WI38 (cell line): ENCODE results near the gene KIF18B.

Source experiments
- H3K4me3 ChIP-seq: 2 replicates; pipeline ENCODE4 v1.5.1; 2011; ENCODE audit warnings: low read depth, mild to moderate bottlenecking, control low read depth, low read length
- TF ChIP-seq, protein P1 (sequence below): IDR thresholded peaks from 2 replicates; pipeline ENCODE4 v1.5.1; 2012; ENCODE audit warnings: low read depth, mild to moderate bottlenecking, control low read depth, low read length

The KIF18B gene

DNA sequence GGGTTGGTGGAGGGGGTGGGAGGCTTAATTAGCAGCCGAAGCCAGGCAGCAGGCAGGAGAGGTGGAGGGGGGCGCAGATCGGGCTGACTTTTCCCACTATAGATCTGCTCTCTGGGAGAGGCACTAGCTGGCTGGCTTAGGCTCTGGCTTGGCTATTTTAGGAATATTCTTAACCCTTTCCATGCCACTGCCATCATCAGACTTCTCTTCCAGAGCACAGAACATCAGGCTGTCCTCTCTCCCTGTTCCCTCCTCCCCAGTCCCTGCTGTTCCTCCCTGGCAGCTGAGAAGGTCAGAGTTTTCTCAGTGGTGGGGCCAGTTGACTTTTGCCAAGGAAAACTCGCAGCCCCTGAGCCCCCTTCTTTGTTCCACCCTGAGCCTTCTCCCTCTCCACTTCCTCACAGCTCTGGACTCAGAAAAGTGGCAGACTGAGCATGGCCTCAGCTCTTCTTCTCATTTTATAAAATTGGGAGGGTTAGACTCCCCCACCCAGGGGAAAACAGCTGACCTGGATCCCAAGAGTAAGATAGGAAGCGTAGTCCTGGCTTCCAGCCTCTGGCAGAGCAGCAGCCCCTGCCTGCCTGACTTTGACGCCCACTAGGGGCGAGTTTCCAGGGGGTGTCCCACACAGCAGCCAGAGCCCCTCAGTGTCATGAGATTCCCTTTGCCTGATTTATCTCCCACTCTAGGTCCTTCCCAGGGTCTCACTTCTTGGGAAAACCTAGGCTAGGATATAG is 30.4 kb upstream of the KIF18B start:
- no peak overlapping the region for H3K4me3 ChIP-seq
- TF ChIP-seq, protein P1, sequence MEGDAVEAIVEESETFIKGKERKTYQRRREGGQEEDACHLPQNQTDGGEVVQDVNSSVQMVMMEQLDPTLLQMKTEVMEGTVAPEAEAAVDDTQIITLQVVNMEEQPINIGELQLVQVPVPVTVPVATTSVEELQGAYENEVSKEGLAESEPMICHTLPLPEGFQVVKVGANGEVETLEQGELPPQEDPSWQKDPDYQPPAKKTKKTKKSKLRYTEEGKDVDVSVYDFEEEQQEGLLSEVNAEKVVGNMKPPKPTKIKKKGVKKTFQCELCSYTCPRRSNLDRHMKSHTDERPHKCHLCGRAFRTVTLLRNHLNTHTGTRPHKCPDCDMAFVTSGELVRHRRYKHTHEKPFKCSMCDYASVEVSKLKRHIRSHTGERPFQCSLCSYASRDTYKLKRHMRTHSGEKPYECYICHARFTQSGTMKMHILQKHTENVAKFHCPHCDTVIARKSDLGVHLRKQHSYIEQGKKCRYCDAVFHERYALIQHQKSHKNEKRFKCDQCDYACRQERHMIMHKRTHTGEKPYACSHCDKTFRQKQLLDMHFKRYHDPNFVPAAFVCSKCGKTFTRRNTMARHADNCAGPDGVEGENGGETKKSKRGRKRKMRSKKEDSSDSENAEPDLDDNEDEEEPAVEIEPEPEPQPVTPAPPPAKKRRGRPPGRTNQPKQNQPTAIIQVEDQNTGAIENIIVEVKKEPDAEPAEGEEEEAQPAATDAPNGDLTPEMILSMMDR = no peak

DNA sequence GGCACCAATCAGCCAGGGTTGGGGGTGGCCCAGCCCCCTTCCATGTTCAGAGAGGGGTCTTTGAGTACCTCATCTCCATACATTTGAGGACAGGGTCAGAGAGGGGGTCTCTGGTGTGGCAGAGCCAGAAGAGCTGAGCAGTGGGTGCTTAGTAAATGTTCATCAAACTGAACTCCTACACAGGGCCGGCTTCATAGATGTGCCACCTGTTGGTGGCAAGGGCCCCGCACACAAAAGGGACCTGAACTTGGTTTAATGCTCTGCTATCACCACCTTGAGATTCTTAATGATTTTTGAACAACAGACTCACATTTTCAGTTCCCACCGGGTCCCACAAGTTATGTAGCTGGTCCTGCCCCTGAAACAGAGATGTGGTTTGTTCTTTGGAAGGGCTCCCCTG is 29.5 kb upstream of the KIF18B start:
- TF ChIP-seq, protein P1 = no peak

DNA sequence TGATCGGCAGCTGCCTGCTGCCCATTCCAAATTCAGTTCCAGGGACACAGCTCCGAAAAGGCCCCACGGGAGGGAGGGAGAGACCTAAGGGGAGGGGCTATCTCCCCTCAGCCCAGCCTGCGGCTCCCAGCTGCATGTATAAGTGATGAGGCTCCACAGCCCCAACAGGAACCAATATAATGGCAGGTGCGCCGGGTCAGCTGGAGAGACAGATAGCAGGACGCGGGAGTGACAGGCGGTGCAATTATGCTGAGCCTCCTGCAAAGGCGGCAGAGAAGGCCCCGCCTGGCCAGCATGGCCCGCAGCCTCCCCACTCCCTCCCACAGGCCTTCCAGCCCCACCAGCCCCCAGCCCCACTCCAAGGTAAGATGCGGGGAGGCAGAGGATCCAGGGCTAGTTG is 28.6 kb upstream of the KIF18B start:
- no peak overlapping the region for H3K4me3 ChIP-seq
- TF ChIP-seq, protein P1 = no peak

More for the DNA sequence above, 29.5 kb upstream of the KIF18B start:
- H3K4me3 ChIP-seq = no peak overlapping the region

DNA sequence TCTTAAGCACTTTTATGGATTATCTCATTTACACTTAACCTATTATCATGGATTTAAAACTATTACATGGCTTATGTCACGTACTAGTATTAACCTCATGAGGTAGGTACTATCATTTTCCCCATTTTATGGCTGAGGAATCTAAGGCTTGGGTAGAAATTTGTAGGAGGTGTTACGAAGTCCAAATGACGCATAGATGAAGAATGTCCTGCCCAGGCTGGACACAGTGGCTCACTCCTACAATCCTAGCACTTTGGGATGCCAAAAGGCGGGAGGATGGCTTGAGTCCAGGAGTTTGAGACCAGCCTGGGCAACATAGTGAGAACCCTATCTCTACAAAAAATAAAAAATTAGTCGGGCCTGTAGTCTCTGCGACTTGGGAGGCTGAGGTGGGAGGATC is 25.4 kb upstream of the KIF18B start:
- H3K4me3 ChIP-seq = no peak overlapping the region
- TF ChIP-seq, protein P1 = no peak

DNA sequence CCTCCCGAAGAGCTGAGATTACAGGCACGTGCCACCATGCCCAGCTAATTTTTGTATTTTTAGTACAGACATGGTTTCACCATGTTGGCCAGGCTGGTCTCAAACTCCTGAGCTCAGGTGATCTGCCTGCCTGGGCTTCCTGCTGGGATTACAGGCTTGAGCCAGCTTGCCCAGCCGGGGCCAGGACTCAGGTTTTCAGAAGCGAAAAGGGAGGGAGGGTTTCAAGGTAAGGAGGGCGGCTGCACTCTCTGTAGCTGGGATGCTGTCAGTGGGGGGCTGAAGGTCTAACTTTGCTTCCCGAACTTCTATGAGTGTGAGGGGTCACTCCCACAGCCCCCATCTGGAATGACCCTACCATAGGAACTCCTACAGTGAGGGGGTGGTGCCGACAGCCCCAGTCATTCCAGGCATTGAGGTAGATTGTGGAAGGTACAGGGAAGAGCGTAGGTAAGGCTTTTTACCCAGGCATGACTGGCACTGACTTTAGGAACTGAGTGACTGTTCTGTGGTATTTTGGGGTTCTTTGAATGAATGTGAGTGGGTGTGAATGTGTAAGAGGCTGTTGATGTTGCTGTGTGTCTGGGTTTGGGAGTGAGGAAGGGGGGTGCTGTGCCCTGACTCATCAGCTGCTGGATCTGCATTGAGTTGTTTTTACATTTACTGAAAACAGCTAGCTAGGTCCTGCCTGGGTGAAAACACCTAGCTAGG is 24.4 kb upstream of the KIF18B start:
- no peak overlapping the region for H3K4me3 ChIP-seq
- TF ChIP-seq, protein P1 = no peak

DNA sequence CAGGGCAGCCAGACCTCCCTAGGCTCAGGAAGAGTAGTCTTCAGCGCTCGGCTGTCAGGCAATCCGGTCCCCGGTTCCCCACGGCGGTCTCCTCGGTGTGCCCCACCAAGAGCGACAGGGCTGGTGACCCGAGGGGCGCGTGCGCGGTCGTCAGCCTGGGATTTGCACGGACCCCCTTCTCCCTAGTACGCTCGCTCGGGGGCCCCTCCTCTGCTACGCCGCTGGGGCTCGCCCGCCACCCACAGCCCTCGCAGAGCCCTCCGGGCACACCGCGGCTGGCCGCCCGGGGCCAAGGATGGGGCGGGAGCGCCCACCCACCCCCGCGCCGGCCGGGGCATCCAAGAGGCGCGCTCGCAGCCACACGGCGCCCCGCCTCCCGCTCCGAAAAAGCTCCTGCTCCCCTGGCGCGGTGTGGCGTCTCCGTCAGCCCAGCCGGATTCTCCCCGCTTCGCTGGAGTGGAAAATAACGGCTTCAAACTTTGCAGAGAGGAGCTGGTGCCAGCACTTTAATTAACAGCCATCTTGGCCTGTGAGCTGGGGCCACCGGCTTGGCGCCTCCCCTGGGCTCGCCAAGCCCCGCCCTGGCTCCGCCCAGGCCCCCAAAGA is 22.7 kb upstream of the KIF18B start:
- TF ChIP-seq, protein P1 = no peak
- peak overlapping the region; percentile 53 for H3K4me3 ChIP-seq
